NB4 (cell line): ENCODE results near the gene ESR2.

Experiments
- POLR2A ChIP-seq: IDR thresholded peaks from 2 replicates; pipeline ENCODE4 v1.6.1; 2011; ENCODE audit warnings: mild to moderate bottlenecking; ENCODE audit not compliant: insufficient read length; ENCODE audit errors: extremely low read depth
- TF ChIP-seq, protein P1 (sequence below): IDR thresholded peaks from one replicate; pipeline ENCODE4 v1.5.1; 2012; ENCODE audit warnings: low read depth, low read length

DNA sequence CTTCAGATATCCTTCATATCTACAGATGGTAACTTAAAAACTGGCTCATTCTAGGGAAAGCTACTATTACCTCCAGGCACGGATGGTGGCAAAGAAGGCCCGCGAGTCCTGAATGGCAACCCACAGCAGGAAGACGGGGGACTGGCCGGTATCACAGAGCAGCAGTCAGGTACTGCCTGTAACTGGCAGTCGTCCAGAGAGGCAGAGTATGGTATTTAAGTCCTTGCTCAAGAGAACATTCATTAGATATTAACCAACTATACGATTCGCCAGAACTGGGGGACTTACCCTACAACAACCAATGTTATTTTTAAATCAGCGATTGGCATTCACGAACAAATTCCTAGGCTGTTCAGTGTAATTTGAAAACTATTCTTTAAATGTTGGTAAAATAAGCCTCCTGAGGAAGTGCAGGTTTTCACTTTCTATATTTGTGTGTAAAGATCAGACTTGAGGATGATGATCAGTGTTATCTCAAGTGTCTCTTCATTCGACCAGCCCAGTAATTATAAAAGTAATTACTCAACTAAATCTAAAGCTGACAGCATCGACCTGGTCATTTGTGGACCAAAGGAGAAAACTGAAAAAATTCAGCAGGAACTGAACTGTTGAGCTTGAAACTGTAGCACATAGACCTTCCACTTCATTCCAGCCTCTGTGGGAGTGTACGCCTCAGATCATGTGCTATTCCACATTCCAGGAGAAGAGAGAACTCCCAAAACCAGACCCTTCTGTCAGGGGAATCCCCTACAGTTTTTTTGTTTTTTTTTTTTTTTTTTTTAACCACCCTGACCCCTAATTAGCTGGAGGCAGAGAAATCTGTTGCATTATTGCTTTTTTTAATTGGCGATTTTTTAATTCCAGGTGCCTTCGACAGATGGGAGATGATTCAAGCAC is 75.6 kb downstream of the ESR2 start:
- TF ChIP-seq, protein P1, sequence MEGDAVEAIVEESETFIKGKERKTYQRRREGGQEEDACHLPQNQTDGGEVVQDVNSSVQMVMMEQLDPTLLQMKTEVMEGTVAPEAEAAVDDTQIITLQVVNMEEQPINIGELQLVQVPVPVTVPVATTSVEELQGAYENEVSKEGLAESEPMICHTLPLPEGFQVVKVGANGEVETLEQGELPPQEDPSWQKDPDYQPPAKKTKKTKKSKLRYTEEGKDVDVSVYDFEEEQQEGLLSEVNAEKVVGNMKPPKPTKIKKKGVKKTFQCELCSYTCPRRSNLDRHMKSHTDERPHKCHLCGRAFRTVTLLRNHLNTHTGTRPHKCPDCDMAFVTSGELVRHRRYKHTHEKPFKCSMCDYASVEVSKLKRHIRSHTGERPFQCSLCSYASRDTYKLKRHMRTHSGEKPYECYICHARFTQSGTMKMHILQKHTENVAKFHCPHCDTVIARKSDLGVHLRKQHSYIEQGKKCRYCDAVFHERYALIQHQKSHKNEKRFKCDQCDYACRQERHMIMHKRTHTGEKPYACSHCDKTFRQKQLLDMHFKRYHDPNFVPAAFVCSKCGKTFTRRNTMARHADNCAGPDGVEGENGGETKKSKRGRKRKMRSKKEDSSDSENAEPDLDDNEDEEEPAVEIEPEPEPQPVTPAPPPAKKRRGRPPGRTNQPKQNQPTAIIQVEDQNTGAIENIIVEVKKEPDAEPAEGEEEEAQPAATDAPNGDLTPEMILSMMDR = no peak
- TF ChIP-seq POLR2A = no peak
